Measurements from ENCODE around the gene ARHGAP21.
"Not testable (repeated sequence)": the region's sequence is repeated elsewhere in the genome, so short reads cannot be mapped to it uniquely, and the experiment has no call there.

ARHGAP21 gene

DNA sequence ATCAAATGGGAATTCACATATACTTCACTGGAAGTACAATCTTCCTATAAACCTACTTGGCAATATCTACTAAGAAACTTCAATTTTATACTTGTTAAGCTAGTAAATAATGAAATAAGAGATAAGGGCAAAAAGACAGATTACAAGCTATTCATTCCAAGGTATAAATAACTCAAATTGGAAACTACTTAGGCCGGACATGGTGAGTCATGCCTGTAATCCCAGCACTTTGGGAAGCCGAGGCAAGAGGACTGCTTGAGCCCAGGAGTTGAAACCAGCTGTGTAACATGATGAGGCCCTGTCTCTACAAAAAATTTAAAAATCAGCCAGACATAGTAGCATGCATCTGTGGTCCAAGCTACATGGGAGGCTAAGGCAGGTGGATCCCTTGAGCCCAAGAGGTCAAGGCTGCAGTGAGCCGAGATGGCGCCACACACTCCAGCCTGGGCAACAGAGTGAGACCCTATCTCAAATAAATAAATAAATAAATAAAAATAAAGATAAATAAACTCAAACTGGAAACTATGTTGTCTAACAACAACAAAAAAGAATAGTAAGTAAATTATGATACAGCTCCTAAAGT is 37.6 kb downstream of the ARHGAP21 start:
- no peak overlapping the region for H3K27ac Mint-ChIP-seq
- DNase-seq, result no peak
- H3K4me3 Mint-ChIP-seq, result no peak overlapping the region
- H3K4me1 Mint-ChIP-seq, result peaks cover 4% of the 10 kb centered on the region
- H3K36me3 Mint-ChIP-seq, result no peaks in the 10 kb centered on the region
- CTCF ChIA-PET, result no interaction called here
- no peaks in the 10 kb centered on the region for H3K27me3 Mint-ChIP-seq
- H3K9me3 Mint-ChIP-seq, result no peaks in the 10 kb centered on the region

DNA sequence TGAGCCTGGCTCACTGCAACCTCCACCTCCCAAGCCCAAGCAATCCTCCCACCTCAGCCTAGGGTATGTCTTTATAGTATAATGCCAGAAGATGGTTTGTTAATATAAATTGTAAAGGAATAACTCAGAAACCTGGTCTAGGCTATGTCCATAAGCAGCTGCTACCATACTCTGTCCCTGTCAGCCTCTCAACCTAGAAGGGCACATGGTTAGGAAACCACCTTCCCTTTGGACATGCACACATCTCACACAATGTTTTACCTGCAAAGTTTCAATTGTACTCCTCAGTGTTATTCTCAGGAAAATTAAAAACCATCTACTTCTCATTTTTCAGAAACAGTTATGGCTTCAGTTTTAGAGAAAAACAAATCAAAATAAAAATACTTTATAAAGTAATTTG is 40.1 kb downstream of the ARHGAP21 start:
- Mint-ChIP-seq H3K36me3 (no peaks in the 10 kb centered on the region), H3K9me3 (no peaks in the 10 kb centered on the region), H3K27me3 (no peaks in the 10 kb centered on the region), H3K4me3 (no peak overlapping the region), H3K4me1 (peaks cover 4% of the 10 kb centered on the region), H3K27ac (no peak overlapping the region)
- no peak for DNase-seq
- CTCF ChIA-PET, result no interaction called here

- peaks cover 3% of the 10 kb centered on the region for H3K4me1 Mint-ChIP-seq
- H3K4me3 Mint-ChIP-seq, result no peak overlapping the region
- CTCF ChIA-PET, result no interaction called here
- H3K9me3 Mint-ChIP-seq, result peaks cover 1% of the 10 kb centered on the region
- H3K27me3 Mint-ChIP-seq, result no peaks in the 10 kb centered on the region
- H3K27ac Mint-ChIP-seq, result no peak overlapping the region
- DNase-seq, result no peak
- H3K36me3 Mint-ChIP-seq, result no peaks in the 10 kb centered on the region
Measured at GRCh38 chr10:24681572-24682088, 42.1 kb downstream of the ARHGAP21 start.

DNA sequence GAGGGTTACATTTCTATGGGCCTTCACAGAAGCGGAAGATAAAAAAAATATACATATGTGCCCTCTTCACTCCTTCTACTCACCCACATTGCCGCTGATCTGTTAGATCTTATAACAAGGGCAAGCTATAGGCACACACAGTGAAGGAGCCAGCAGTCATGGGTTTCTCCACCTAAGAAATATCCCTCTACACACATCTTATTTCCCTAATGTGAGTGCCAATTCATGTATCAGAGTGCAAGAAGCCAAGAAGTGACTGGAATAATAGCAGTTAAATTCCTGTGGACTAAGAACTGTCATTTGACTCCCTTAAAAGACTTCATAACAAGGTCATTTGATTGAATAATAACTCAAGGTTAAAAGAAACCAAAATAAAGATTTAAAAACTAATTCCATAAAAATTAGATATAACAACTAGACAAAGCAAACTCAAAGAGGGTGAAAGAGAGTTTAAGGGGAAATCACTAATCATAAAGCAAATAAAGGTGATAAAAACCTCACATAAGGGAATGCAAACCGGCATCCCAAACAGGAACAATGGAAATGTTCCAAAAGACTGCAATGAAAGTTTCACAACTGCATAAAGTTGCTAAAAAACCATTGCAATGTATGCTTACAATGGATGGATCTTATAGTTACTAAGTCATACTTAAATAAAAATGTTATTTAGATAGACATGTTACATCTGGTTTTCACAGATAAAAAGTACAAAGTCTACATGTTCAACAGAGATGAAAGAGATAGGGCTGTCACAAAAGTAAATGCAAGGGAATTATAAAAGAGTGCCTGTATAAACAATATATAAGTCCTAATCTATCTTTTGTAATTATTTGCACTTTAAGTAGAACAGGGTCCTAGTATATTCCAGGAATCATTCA is 42.8 kb downstream of the ARHGAP21 start:
- Mint-ChIP-seq H3K27me3 (no peaks in the 10 kb centered on the region), H3K4me1 (peaks cover 3% of the 10 kb centered on the region), H3K9me3 (peaks cover 1% of the 10 kb centered on the region), H3K4me3 (no peak overlapping the region), H3K27ac (no peak overlapping the region), H3K36me3 (no peaks in the 10 kb centered on the region)
- no peak for DNase-seq
- CTCF ChIA-PET, result no interaction called here

DNA sequence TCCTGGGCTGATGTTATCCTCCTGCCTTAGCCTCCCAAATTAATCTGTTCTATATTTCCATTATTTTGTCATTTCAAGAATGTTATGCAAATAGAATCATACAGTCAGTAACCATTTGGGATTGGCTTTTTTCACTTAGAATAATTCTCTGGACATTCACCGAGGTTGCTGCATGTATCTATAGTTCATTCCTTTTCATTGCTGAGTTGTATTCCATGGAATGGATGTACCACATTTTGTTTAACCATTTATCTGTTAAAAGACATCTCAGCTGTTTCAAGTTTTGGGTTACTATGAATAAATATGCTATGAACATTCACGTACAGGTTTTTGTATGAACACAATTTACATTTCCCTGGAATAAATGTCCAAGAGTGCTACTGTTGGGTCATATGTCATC is 44.9 kb downstream of the ARHGAP21 start:
- Mint-ChIP-seq H3K27ac (no peak overlapping the region), H3K36me3 (no peaks in the 10 kb centered on the region), H3K27me3 (no peaks in the 10 kb centered on the region), H3K4me1 (no peaks in the 10 kb centered on the region), H3K4me3 (no peak overlapping the region), H3K9me3 (peaks cover 1% of the 10 kb centered on the region)
- CTCF ChIA-PET, result no interaction called here
- no peak for DNase-seq

DNA sequence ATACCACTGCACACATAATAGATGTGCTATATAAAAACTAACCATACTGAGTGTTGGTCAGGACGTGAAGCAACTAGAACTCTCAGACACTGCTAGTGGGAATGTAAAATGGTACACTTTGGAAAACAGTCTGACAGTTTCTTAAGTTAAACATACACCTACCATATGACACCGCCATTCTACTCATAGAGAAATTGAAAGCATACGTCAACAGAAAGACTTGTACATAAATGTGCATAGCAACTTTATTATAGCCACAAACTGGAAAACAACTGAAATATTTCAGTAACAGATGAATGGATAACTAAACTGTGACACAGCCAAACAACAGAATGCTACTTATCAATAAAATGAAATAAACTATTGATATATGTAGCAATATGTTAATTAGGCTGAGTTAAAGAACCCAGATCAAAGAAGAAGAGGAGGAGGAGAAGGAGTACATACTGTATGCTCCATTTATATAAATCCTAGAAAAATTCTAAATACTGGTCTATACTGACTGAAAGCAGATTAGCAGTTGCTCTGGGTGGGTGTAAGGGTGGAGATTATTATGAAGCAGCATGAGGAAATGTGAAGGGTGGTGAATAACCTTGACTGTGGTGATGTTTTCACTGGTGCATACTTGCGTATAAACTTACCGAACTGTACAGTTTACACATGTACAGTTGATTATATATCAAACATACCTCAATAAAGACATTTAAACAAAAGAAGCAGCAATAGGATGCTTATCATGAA is 48.6 kb downstream of the ARHGAP21 start:
- Mint-ChIP-seq H3K36me3 (no peaks in the 10 kb centered on the region), H3K27me3 (no peaks in the 10 kb centered on the region), H3K4me1 (no peaks in the 10 kb centered on the region), H3K4me3 (no peak overlapping the region), H3K9me3 (peaks cover 1% of the 10 kb centered on the region), H3K27ac (no peak overlapping the region)
- CTCF ChIA-PET, result no interaction called here
- DNase-seq, result no peak

GRCh38 chr10:24670964-24671670 is 52.6 kb downstream of the ARHGAP21 start:
- Mint-ChIP-seq H3K27me3 (no peaks in the 10 kb centered on the region), H3K36me3 (no peaks in the 10 kb centered on the region), H3K4me3 (no peak overlapping the region), H3K9me3 (no peaks in the 10 kb centered on the region), H3K4me1 (no peaks in the 10 kb centered on the region), H3K27ac (no peak overlapping the region)
- CTCF ChIA-PET, result interaction anchor here (1.1 kb wide), 1 partner anchor 53 kb away, joined by 3 read pairs; no protein-coding TSS in a partner anchor
- no peak for DNase-seq

- Mint-ChIP-seq H3K4me1 (no peaks in the 10 kb centered on the region), H3K9me3 (no peaks in the 10 kb centered on the region), H3K4me3 (no peak overlapping the region), H3K27ac (no peak overlapping the region), H3K27me3 (no peaks in the 10 kb centered on the region), H3K36me3 (peaks cover 1% of the 10 kb centered on the region)
- no peak for DNase-seq
- CTCF ChIA-PET, result no interaction called here
Measured at GRCh38 chr10:24669285-24669852, 54.3 kb downstream of the ARHGAP21 start.

DNA sequence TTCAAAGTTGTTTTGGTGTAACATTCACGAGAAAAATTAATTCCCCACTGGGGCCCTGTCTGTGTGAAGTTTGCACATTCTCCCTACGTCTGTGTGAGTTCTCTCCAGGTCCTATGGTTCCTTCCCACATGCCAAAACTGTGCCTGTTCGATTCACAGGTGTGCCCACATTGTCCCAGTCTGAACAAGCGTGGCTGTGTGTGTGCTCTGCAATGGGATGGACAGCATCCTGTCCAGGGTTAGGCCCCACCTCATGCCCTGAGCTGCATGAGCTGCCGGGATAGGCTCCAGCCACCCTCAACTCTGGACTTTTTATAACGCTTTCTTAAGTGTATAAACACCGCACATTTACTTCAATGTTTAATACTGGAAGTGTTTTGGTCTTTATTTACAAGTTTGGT is 55.4 kb downstream of the ARHGAP21 start:
- H3K27ac Mint-ChIP-seq, result no peak overlapping the region
- no peak for DNase-seq
- H3K4me3 Mint-ChIP-seq, result no peak overlapping the region
- CTCF ChIA-PET, result no interaction called here
- H3K9me3 Mint-ChIP-seq, result no peaks in the 10 kb centered on the region
- H3K27me3 Mint-ChIP-seq, result no peaks in the 10 kb centered on the region
- H3K36me3 Mint-ChIP-seq, result peaks cover 1% of the 10 kb centered on the region
- H3K4me1 Mint-ChIP-seq, result no peaks in the 10 kb centered on the region

GRCh38 chr10:24664991-24665390 is 58.7 kb downstream of the ARHGAP21 start:
- Mint-ChIP-seq H3K4me3 (no peak overlapping the region), H3K36me3 (peaks cover 1% of the 10 kb centered on the region), H3K9me3 (no peaks in the 10 kb centered on the region), H3K27ac (no peak overlapping the region), H3K4me1 (no peaks in the 10 kb centered on the region), H3K27me3 (no peaks in the 10 kb centered on the region)
- no peak for DNase-seq
- CTCF ChIA-PET, result no interaction called here

GRCh38 chr10:24661376-24661775 is 62.3 kb downstream of the ARHGAP21 start:
- H3K27me3 Mint-ChIP-seq, result no peaks in the 10 kb centered on the region

DNA sequence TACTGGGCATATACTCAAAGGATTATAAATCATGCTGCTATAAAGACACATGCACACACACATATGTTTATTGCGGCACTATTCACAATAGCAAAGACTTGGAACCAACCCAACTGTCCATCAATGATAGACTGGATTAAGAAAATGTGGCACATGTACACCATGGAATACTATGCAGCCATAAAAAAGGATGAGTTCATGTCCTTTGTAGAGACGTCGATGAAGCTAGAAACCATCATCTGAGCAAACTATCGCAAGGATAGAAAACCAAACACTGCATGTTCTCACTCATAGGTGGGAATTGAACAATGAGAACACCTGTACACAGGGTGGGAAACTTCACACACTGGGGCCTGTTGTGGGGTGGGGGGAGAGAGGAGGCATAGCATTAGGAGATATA is 65.4 kb downstream of the ARHGAP21 start:
- CTCF ChIA-PET, H3K36me3 Mint-ChIP-seq, H3K27me3 Mint-ChIP-seq, H3K4me3 Mint-ChIP-seq, H3K27ac Mint-ChIP-seq, H3K4me1 Mint-ChIP-seq, DNase-seq: not testable (repeated sequence)
- peaks cover 11% of the 10 kb centered on the region for H3K9me3 Mint-ChIP-seq

More at GRCh38 chr10:24661376-24661775, 62.3 kb downstream of the ARHGAP21 start:
- H3K27ac Mint-ChIP-seq, result no peak overlapping the region
- peaks cover 5% of the 10 kb centered on the region for H3K9me3 Mint-ChIP-seq
- CTCF ChIA-PET, result no interaction called here
- no peak overlapping the region for H3K4me3 Mint-ChIP-seq
- no peak for DNase-seq
- no peaks in the 10 kb centered on the region for H3K4me1 Mint-ChIP-seq
- peaks cover 8% of the 10 kb centered on the region for H3K36me3 Mint-ChIP-seq

- H3K36me3 Mint-ChIP-seq, H3K27ac Mint-ChIP-seq, H3K4me3 Mint-ChIP-seq, DNase-seq, H3K27me3 Mint-ChIP-seq, H3K4me1 Mint-ChIP-seq, CTCF ChIA-PET: not testable (repeated sequence)
- H3K9me3 Mint-ChIP-seq, result peaks cover 11% of the 10 kb centered on the region
Measured at GRCh38 chr10:24656326-24656725, 67.4 kb downstream of the ARHGAP21 start.

Measured in activated naive CD4-positive, alpha-beta T cell treated with anti-CD3 and anti-CD28 coated beads, Interleukin-2, amount 10 ng/mL, durations not matched to agents 7 days and 5 days (primary cell).